Activated CD4-positive, alpha-beta T cell treated with anti-CD3 and anti-CD28 coated beads, Interleukin-2, Interleukin-6, amounts not matched to agents 100 ng/mL and 50 ng/mL, durations not matched to agents 16 hours and 8 hours (primary cell): ENCODE measurements around the gene COX19.
"Not testable (repeated sequence)": the region's sequence is repeated elsewhere in the genome, so short reads cannot be mapped to it uniquely, and the experiment has no call there.

ENCODE experiments used
- DNase-seq: peaks from one replicate; pipeline ENCODE4 v3.0.0-alpha.2; 2020

The COX19 gene

DNA sequence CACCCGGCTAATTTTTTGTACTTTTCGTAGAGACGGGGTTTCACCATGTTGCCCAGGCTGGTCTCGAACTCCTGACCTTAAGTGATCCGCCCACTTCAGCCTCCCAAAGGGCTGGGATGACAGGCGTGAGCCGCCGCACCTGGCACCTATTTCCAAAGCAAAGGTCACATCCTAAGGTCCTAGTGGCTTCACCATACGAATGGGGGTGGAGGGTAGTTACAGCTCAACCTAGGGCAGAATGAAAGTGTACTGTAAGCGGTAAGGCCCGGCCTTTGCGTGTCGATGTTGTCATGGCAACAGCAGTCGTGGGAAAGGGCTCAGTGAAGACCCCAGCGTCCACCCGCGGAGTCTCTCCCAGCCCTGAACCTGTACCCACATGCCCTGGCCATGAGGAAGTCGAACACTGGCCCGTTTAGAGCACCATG, 1.6 kb upstream of the COX19 start:
- DNase-seq, result no peak

DNA sequence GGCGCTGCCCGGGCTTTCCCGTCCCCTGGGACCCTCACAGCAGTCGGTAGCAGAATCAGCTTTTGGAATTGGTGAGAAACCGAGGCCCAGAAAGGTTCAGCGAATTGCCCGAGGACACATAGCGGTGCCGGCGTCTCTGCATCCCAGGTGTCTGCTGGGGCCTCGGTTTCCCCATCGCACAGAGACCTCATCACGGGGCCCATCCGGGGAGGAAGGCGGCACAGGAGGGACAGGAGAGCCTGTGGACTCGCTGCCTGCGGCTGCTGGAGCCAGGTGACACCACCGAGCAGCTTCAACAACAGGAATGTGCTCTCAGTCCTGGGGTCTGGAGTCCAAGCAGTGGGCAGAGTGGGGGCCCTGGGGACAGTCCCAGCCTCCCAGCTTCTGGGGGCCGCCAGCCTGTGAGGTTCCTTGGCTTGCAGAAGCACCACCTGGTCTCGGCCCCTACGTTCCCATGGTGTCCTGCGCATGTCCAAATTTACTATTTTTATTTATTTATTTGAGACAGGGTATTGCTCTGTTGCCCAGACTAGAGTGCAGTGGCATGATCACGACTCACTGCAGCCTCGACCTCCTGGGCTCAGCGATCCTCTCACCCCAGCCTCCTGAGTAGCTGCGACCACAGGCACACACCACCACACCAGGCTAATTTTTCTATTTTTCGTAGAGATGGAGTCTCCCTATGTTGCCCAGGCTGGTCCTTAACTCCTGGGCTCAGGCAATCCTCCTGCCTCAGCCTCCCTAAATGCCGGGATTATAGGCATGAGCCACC, 539 bp upstream of the COX19 start:
- no peak for DNase-seq

DNA sequence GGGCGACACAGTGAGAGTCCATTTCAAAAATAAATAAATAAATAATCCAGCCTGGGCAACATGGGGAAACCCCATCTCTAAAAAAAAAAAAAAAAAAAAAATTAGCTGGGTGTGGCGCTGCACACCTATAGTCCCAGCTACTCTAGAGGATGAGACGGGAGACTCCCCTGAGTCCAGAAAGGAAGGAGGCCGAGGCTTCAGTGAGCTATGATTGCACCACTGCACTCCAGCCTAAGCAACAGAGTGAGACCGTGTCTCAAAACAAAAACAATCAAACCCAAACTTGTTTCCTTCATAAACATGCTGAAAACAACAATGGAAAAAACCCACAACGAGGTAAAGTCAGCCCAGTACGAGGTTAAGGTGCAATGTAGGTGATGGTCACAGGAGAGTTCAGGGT, 1.2 kb downstream of the COX19 start:
- DNase-seq, result peak; percentile 6

DNA sequence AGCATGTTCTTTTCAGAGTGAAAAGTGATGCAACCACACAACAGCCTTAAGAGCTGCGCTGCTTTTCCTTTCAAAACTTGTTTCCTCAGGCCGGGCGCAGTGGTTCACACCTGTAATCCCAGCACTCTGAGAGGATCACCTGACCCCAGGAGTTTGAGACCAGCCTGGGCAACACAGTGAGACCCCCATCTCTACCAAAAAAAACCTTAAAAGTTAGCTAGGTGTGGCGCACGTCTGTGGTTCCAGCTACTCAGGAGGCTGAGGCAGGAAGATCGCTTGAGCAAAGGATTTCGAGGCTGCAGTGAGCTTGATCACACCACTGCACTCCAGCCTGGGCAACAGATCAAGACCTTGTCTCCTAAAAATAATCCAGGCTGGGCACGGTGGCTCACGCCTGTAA, 2.0 kb downstream of the COX19 start:
- DNase-seq, result no peak

DNA sequence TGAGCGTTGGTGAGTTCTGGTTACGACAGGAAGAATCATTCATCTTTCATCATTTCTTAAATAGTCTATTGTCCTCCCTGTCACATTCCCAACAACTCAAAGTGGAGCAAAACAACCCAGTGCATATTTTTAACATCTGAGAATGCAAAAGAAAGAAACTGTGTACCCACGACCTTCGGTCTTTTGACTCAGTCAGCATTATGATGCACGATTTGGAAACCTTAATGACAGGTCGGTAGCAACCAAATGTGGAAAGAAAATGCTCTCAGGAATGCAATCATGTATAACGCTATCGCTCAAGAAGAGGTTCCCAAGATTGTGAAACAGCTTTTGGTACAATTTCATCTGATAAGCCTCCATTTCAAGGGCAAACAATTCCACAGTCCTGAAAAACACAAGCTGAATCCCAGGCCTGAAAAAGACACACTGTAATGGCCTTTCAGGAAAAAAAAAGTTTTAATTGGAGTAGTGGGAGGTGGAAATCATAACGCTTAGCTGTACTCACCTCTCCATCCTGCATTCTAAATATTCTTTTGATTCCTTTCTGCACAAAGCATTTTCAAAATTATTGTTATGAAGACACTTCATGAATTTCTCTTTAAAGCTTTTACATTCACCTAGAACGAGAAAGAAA, 2.6 kb downstream of the COX19 start:
- DNase-seq, result no peak

GRCh38 chr7:972110-972509, 3.2 kb downstream of the COX19 start:
- no peak for DNase-seq

DNA sequence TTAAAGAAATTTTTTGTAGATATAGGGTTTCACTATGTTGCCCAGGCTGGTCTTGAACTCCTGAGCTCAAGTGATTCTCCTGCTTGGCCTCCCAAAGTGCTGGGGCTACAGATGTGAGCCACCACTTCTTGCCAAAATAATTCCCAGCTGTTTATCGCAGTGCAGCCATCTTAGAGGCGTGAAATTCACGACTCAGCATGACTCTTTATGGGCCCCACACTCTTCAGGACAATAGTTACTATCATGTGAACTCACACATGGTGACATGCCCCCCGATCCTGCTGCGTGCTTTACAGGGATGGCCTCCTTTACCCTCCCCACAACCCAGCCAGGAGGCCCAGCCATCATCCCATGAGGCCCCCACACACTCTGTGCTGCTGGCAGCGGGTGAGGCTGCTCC, 4.6 kb downstream of the COX19 start:
- no peak for DNase-seq

GRCh38 chr7:969403-969802, 5.9 kb downstream of the COX19 start:
- no peak for DNase-seq

DNA sequence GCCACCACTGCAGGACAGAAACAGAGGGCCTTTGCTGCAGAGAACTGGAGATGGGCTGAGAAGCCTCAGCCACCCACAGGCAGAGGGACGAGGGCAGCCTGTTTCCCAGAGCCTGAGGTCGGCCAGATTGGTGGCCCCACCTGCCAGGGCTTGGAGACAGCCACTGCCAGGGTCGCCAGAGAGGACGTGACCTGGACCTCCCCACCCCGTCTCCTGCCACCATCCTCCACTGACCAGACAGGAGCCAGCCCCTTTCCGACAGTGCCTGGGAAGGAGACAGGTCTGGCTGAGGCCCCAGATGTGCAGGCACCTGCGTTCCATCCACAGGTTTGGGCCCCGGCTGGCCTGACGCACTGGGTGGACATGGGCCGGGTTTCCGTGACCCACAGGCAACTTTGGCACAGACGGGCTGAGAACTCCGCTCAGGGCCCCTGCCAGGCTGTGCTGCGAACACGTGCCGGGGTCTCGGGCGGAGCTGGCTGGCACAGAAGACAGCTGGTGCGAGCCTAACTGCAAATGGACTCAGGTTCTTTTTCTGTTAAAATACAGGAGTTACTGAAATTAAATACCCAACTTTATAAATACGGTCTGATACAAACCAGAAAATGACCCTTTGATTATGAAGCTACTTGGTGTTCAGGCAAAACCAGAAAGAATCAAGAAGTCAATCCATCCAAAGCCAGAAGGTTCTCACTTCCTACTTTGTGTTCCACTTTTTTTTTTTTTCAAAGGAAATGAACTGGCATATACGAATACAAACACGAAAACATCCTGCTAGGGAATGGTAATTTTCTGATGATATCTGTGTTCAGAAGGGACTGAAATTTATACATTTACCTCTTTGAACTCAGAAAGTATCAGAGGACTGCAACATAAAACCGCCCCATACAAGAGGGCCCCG, 6.9 kb downstream of the COX19 start:
- no peak for DNase-seq

DNA sequence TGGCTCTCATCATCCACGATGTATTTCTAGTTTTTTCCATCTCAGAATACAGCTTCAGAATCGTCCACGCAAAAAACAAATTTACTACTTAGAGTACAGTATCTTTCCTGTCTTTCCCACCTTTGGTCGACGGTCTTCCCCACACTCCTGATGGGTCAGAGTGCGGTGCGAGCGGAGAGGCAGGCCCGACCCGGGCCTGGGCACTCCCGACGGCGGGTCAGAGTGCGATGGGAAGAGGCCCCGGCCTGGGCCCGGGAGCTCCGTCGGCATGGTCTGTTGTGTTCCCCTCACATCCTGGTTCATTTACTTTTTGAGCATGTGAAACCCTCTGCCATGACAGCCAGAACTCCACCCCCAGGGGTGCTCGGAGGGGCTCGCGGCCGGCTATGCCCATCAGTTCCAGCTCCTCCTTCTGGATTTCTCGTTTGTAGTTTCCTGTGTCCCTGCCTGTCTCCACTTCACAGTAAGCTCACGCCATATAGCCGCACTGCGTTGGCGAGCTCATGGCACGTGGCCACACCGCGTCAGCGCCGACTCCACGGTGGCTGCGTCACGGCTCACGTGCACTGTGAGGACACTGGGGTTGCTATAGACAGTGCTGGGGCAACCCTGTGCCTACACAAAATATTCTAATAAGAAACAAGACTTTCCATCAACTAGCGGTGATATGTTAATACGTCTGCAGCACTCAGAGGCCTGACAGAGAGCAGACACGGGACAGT, 7.8 kb downstream of the COX19 start:
- DNase-seq, result no peak

GRCh38 chr7:966291-967069, 8.9 kb downstream of the COX19 start:
- DNase-seq, result no peak

GRCh38 chr7:964401-965231, 10.7 kb downstream of the COX19 start:
- no peak for DNase-seq

DNA sequence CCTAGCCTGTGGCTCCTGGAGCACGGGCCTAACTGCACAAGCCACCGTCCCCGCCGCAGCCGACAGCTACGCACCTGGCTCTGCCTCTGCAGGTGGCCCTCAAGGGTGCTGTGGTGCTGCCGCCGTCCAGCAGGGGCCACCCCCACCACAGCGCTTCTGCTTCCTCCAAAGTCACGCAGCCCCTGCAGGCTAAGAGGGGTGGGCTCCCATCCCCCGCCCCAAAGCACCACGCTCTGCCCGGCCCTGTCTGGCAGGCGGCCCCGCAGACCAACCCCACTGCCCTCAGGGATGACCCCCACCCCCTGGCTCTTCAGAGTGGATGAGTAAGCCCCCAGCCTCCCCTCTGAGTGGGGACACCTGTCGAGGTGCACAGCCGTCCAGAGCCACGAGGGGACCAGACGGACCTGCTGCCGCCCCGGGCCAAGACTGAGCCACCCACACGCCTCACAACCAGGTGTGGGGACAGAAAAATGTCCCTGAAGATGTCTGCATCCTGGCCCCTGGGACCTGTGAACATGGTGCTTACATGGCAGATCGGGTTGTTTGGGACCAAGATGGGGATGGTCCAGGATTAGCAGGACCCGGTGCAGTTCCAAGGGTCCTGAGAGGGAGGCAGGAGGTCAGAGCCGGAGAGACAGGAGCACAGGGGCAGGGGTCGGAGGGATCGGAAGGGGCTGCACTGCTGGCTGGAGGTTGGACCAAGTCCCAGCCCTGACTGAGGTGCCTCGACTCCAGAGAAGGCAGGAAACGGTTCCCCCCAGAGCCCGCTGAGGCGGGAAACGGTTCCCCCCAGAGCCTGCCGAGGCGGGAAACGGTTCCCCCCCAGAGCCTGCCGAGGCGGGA, 11.9 kb downstream of the COX19 start:
- no peak for DNase-seq

DNA sequence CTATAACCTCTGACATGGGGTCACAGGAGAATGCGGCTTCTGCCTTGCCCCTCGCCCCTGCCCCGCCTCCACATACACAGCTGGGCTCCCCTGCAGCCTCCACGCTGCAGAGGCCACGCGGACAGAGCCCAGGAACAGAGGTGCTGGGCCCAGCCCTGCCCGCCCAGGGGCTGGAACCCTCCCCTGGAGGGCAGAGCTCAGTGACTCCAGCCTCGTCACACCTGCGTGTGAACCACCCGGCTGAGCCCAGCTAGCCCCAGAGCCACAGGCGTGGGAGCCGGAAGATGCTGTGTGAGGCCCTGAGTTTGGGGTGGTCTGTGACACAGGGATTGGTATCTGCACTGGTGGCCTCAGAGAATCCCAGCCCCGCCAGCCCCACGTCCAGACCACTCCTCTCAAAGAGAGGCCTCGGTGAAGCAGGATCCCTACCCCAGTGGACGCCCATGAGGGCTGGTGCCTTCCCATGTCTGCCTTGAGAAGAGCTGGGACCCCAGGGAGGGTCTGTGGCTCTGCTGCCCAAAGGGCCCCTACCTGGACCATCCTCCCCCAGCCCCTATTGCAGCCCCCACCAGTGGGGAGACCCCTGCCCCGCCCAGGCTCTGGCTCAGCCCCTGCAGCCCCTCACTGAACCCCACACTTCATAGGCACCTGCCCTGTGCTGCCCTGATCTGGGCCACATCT, 12.8 kb downstream of the COX19 start:
- DNase-seq, result no peak

DNA sequence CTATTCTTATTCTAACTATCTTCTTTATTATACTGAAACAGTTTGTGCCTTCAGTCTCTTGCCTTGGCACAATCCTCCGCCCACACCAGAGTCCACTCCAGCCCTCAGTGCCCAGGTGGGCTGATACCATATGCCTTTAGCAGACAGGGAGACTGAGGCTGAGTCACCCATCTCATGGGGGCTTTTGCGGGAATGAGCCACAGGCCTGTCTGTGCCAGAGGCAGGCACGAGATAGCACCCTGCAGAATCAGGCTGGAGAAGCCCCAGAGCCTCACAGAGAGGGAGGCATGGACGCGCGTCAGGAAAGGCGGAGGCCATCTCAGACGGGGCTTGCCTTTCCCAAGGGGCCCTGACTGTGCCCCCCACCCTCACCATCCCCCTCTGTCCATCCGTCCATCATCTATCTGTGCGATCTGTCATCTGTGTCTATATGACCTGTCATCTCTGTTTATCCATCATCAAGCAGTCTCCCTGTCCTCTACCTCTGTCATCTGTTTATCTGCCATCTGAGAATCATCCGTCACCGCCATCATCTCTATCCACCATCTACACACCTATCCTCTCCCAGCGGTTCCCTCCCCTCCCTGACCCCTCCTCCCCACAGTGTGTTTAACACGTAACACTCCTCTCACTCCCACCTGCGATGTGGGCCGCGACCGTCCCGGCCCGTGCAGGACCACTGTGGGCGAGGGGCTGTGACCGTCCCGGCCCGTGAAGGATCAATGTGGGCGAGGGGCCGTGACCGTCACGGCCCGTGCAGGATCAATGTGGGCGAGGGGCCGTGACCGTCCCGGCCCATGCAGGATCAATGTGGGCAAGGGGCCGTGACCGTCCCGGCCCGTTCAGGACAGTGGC, 13.6 kb downstream of the COX19 start:
- no peak for DNase-seq

- DNase-seq, result not testable (repeated sequence)
These were observed 14.4 kb downstream of the COX19 start for GRCh38 chr7:960972-961371.

DNA sequence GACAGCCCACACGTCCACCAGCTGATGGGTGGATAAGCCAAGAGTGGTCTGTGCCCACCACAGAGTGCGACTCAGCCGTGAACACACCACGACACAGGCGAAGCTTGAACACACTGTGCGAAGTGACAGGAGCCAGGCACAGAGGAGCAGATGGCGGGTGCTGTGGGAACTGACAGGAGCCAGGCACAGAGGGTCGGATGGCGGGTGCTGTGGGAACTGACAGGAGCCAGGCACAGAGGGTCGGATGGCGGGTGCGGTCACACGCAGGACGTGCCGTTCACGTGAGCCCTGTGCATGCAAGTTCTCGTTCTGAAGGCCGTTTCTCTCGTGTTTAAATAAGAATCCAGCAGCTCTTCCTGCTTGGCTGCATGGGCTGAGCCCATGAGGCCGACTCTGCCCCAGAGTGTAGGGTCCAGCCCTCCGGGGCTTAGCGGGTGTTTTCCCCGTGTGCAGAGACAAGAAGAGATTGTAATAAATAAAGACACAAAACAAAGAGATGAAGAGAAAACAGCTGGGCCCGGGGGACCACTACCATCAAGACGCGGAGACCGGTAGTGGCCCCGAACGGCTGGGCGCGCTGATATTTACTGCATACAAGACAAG, 15.0 kb downstream of the COX19 start:
- no peak for DNase-seq

- DNase-seq, result not testable (repeated sequence)
These were observed 15.6 kb downstream of the COX19 start for GRCh38 chr7:959740-960139.
